ENCODE measurements around the gene DNAJA3.

- TF ChIP-seq YY1 (IDR thresholded peaks at IDR 0.05; ENCODE audit: insufficient read depth, insufficient read length), result no peak
- no peak for TF ChIP-seq ZNF274 (IDR thresholded peaks at IDR 0.05; ENCODE audit: low read depth, low read length)
Measured at GRCh38 chr16:4399001-4399730, 26.5 kb upstream of the DNAJA3 start.

Measured in NT2/D1 (cell line).